LNCaP clone FGC (cell line): ENCODE data around the gene KRT78.
"Not testable (repeated sequence)": the region's sequence is repeated elsewhere in the genome, so short reads cannot be mapped to it uniquely, and the experiment has no call there.

Experiments
- DNase-seq: peaks from one replicate; pipeline ENCODE4 v3.0.0-alpha.2; 2011; ENCODE audit warnings: low read depth
- H3K4me3 ChIP-seq: 2 replicates; pipeline ENCODE4 v1.5.1; 2011; ENCODE audit warnings: mild to moderate bottlenecking, low read depth, low read length, control low read depth
- CTCF ChIP-seq: IDR thresholded peaks from 2 replicates; pipeline ENCODE4 v1.5.1; 2012; ENCODE audit warnings: mild to moderate bottlenecking; ENCODE audit not compliant: control insufficient read depth, insufficient read depth; ENCODE audit errors: extremely low read depth

Gene KRT78

GRCh38 chr12:52798003-52798670, 50.7 kb downstream of the KRT78 start:
- H3K4me3 ChIP-seq = no peak overlapping the region
- DNase-seq = no peak
- no peak for TF ChIP-seq CTCF

GRCh38 chr12:52797529-52797894, 51.3 kb downstream of the KRT78 start:
- DNase-seq = no peak
- H3K4me3 ChIP-seq = no peak overlapping the region
- no peak for TF ChIP-seq CTCF

GRCh38 chr12:52796839-52797528, 51.8 kb downstream of the KRT78 start:
- TF ChIP-seq CTCF = no peak
- H3K4me3 ChIP-seq = no peak overlapping the region
- no peak for DNase-seq

DNA sequence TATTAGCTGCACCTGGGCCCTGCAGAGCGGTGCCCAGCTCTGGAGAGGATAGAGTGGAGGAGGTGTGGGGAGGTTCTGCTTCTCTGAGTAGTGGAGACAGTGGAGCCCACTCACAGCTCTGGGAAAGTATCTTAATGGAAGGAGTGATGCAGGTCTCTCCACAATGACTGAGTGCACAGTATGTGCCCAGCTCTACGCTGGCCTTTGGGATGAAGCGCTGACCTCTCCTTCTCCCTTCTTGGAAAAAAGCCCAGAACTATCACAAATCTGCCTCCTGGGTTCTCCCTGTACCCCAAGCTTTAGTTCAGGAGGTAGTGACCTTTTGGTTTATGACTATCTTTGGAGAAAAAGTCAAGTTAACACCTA, 52.4 kb downstream of the KRT78 start:
- H3K4me3 ChIP-seq = no peak overlapping the region
- DNase-seq = no peak
- TF ChIP-seq CTCF = no peak

DNA sequence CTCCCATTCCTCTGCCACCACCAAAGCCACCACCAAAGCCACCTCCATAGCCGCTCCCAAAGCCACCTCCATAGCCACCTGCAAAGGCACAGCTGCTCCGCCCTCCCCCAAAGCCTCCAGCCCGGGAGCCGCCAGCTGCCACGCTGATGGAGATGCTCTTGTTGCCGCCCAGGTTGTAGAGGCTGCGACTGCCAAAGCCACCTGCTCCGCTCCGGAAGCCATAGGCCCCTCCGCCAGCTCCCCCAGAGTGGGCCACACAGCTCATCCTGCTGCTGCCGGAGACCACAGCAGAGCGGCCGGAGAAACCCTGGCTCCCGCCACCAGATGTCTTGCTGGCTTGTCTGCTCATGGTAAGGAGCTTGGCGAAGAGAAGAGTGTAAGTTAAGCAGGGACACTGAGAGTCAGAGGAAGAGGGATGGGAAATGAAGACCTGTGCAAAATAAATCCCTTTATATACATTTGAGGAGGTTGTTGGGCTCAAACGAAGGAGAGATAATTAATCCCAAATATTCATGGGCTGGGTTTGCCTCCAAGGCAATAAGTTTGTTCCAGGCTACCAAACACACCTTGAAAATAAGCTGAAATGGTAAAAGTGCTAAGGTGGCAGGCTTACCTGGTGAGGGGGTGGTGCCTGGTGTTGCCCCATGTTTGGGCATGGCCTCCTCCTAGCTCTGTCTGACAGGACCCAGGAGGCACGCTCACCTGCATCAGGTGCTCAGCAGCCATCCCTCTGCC, 52.9 kb downstream of the KRT78 start, which contains the start of gene KRT3:
TSS of gene KRT3 (minus strand) at position 424 of the 735 bp plus-strand sequence. CDS start at position 349, 75 bp downstream.
- no peak for DNase-seq
- no peak for TF ChIP-seq CTCF
- H3K4me3 ChIP-seq = no peak within 1 kb of the TSS

- H3K4me3 ChIP-seq, DNase-seq: not testable (repeated sequence)
Measured at GRCh38 chr12:52795332-52795674, 53.5 kb downstream of the KRT78 start.

- DNase-seq = no peak
- no peak for TF ChIP-seq CTCF
Measured at GRCh38 chr12:52794479-52795331, 54.1 kb downstream of the KRT78 start.

More at GRCh38 chr12:52794479-52795331, 54.1 kb downstream of the KRT78 start:
- H3K4me3 ChIP-seq = no peak overlapping the region
